ENCODE measurements around the gene ANXA11.

DNA sequence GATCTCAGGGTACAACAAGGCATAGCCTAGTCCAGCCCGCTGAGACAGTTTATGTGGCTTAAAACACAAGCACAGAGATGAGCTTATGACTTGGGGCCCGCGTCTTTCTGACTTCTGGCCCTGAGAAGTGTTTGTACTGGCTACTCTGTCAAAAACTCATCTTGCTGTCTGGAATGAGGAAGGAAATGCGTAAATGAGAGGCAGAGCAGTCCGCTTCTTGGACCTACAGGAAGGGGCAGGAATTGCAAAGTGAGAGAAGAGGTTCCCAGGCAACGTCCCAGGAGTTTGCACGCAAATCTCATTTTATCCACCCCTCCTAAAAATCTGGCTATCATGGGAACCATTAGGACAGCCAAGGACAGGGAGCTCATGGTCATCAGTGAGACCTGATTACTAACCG is 5.5 kb downstream of the ANXA11 start:
- TF ChIP-seq, protein P1, sequence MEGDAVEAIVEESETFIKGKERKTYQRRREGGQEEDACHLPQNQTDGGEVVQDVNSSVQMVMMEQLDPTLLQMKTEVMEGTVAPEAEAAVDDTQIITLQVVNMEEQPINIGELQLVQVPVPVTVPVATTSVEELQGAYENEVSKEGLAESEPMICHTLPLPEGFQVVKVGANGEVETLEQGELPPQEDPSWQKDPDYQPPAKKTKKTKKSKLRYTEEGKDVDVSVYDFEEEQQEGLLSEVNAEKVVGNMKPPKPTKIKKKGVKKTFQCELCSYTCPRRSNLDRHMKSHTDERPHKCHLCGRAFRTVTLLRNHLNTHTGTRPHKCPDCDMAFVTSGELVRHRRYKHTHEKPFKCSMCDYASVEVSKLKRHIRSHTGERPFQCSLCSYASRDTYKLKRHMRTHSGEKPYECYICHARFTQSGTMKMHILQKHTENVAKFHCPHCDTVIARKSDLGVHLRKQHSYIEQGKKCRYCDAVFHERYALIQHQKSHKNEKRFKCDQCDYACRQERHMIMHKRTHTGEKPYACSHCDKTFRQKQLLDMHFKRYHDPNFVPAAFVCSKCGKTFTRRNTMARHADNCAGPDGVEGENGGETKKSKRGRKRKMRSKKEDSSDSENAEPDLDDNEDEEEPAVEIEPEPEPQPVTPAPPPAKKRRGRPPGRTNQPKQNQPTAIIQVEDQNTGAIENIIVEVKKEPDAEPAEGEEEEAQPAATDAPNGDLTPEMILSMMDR (conservative IDR thresholded peaks at IDR 0.05 in 1 of 2, IDR thresholded peaks at IDR 0.05 in 1 of 2; ENCODE audit: extremely low read depth in 1 of 2, insufficient read depth in 1 of 2, low read depth in 1 of 2, low read length in 2 of 2): no peak
- TF ChIP-seq EZH2 (IDR thresholded peaks at IDR 0.05; ENCODE audit: borderline replicate concordance, low read length): no peak

All from mammary epithelial cell (primary cell).